ENCODE data around the gene GDF11. TPM values are rescaled to one million over a fixed set of nuclear protein-coding genes. Genes with fewer than 3 reads are reported as not detected.

The GDF11 gene
- total RNA-seq, 2 experiments from 2014 or later = 4.4 to 6.6 TPM

DNA sequence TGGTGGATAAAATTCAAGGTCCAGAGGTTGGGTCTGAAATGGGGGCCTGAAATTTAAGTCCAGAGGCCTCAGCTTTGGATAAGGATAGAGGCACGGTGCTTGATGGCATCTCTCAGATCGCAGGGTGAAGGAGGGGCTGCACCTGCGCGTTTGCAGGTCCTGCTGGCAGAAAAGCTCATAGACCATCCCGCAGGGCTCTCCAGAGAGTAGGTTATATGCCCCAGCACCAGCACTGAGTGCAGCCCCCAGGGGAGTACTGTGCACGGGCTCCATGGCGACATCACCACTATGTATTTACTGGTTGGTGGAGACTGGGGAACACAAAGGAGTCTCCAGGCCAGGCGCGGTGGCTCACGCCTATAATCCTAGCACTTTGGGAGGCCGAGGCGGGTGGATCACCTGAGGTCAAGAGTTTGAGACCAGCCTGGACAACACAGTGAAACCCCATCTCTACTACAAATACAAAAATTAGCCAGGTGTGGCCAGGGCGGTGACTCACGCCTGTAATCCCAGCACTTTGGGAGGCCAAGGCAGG is 9.8 kb upstream of the GDF11 start:
- peaks cover 40% of the 10 kb centered on the region for H3K4me1 Mint-ChIP-seq (ENCODE audit: low read depth)
- POLR2A ChIA-PET = no interaction called here

DNA sequence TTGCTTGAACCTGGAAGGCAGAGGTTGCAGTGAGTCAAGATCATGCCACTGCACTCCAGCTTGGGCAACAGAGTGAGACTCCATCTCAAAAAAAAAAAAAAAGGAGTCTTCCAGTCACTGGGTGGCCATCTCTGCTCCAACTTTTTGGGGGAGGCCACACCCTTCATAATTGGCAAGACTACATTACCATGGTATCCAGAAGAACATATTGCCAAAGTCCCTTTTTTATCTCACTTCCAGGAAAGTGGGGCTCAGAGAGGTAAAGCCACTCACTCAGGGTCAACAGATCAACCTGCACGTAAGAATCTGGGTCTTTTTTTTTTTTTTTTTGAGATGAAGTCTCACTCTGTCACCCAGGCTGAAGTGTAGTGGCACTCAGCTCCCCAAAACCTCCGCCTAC is 9.1 kb upstream of the GDF11 start:
- Mint-ChIP-seq H3K4me1 (ENCODE audit: low read depth) (peaks cover 48% of the 10 kb centered on the region), H3K27me3 (no peaks in the 10 kb centered on the region), H3K9me3 (no peaks in the 10 kb centered on the region), H3K4me3 (no peak overlapping the region), H3K27ac (no peak overlapping the region), H3K36me3 (ENCODE audit: low read depth) (no peaks in the 10 kb centered on the region)
- H3K36me3 ChIP-seq (ENCODE audit: insufficient read depth, low read length) = no peaks in the 10 kb centered on the region
- intact Hi-C loops (cut with DNase I, micrococcal nuclease) = loop anchor here in 1 of 2 experiments (10.0 kb wide), 2 partner anchors 79 to 371 kb away; partner anchors contain the start of gene PA2G4
- POLR2A ChIA-PET = no interaction called here
- TF ChIP-seq CTCF (IDR thresholded peaks at IDR 0.05) = no peak
- ATAC-seq (ENCODE audit: poor library complexity) (no peak), DNase-seq (no peak)
- H3K27me3 ChIP-seq (ENCODE audit: control insufficient read depth in 1 of 2, insufficient read depth in 2 of 2, low read length in 2 of 2) = no peaks in the 10 kb centered on the region
- H3K4me1 ChIP-seq (ENCODE audit: insufficient read depth, low read length) = peaks cover 36% of the 10 kb centered on the region
- H3K4me3 ChIP-seq (ENCODE audit: low read length) = no peak overlapping the region
- CTCF ChIA-PET = interaction anchor here (1.2 kb wide), 1 partner anchor 9 kb away, joined by 4 read pairs; no protein-coding TSS in a partner anchor
- H3K27ac ChIP-seq (ENCODE audit: low read depth in 1 of 2, low read length in 2 of 2) = no peak overlapping the region
- H3K9me3 ChIP-seq (ENCODE audit: control insufficient read depth in 1 of 2, insufficient read depth in 1 of 2, low read length in 2 of 2) = no peaks in the 10 kb centered on the region

More for the DNA sequence above, 9.8 kb upstream of the GDF11 start:
- Histone ChIP-seq H3K9me3 (ENCODE audit: control insufficient read depth in 1 of 2, insufficient read depth in 1 of 2, low read length in 2 of 2) (no peaks in the 10 kb centered on the region), H3K27ac (ENCODE audit: low read depth in 1 of 2, low read length in 2 of 2) (no peak overlapping the region), H3K27me3 (ENCODE audit: control insufficient read depth in 1 of 2, insufficient read depth in 2 of 2, low read length in 2 of 2) (no peaks in the 10 kb centered on the region), H3K36me3 (ENCODE audit: insufficient read depth, low read length) (no peaks in the 10 kb centered on the region), H3K4me3 (ENCODE audit: low read length) (no peak overlapping the region), H3K4me1 (ENCODE audit: insufficient read depth, low read length) (peaks cover 34% of the 10 kb centered on the region)
- DNase-seq (no peak), ATAC-seq (ENCODE audit: poor library complexity) (no peak)
- no peaks in the 10 kb centered on the region for H3K9me3 Mint-ChIP-seq
- no peaks in the 10 kb centered on the region for H3K36me3 Mint-ChIP-seq (ENCODE audit: low read depth)
- H3K27ac Mint-ChIP-seq = no peak overlapping the region
- intact Hi-C loops (cut with DNase I, micrococcal nuclease) = loop anchor here in 1 of 2 experiments (10.0 kb wide), 2 partner anchors 78 to 372 kb away; partner anchors contain the start of gene PA2G4
- no peaks in the 10 kb centered on the region for H3K27me3 Mint-ChIP-seq
- no peak for TF ChIP-seq CTCF (IDR thresholded peaks at IDR 0.05)
- H3K4me3 Mint-ChIP-seq = no peak overlapping the region
- CTCF ChIA-PET = interaction anchor here (1.2 kb wide), 1 partner anchor 8 kb away, joined by 4 read pairs; no protein-coding TSS in a partner anchor

DNA sequence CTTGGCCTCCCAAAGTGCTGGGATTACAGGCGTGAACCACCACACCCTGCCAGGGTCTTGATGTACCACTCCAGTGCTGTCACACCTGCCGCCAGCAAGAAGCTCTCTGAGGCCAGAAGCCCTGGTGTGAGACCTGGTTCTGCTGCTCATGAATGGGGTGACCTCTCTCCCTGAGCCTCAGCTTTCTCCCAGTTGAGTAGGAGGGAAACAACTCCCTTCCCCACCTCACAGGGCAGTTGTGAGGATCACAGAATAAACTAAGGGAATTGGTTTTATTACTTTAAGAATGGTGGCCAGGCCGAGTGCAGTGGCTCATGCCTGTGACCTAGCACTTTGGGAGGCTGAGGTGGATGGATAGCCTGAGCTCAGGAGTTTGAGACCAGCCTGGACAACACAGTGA is 8.3 kb upstream of the GDF11 start:
- Histone ChIP-seq H3K4me1 (ENCODE audit: insufficient read depth, low read length) (peaks cover 31% of the 10 kb centered on the region), H3K36me3 (ENCODE audit: insufficient read depth, low read length) (no peaks in the 10 kb centered on the region), H3K9me3 (ENCODE audit: control insufficient read depth in 1 of 2, insufficient read depth in 1 of 2, low read length in 2 of 2) (no peaks in the 10 kb centered on the region), H3K27ac (ENCODE audit: low read depth in 1 of 2, low read length in 2 of 2) (no peak overlapping the region), H3K27me3 (ENCODE audit: control insufficient read depth in 1 of 2, insufficient read depth in 2 of 2, low read length in 2 of 2) (no peaks in the 10 kb centered on the region), H3K4me3 (ENCODE audit: low read length) (no peak overlapping the region)
- POLR2A ChIA-PET = no interaction called here
- peaks cover 45% of the 10 kb centered on the region for H3K4me1 Mint-ChIP-seq (ENCODE audit: low read depth)
- H3K4me3 Mint-ChIP-seq = no peak overlapping the region
- H3K27ac Mint-ChIP-seq = no peak overlapping the region
- TF ChIP-seq CTCF (IDR thresholded peaks at IDR 0.05) = no peak
- no peak for ATAC-seq (ENCODE audit: poor library complexity)
- intact Hi-C loops (cut with DNase I, micrococcal nuclease) = loop anchor here in 1 of 2 experiments (10.0 kb wide), 2 partner anchors 80 to 370 kb away; partner anchors contain the start of gene PA2G4
- no peaks in the 10 kb centered on the region for H3K9me3 Mint-ChIP-seq
- no peaks in the 10 kb centered on the region for H3K36me3 Mint-ChIP-seq (ENCODE audit: low read depth)
- CTCF ChIA-PET = no interaction called here
- DNase-seq = no peak
- H3K27me3 Mint-ChIP-seq = no peaks in the 10 kb centered on the region

All from CD4-positive, alpha-beta T cell (primary cell).